Stomach smooth muscle (tissue), 2 donors: ENCODE data around the gene CEP112.
"Not testable (repeated sequence)": the region's sequence is repeated elsewhere in the genome, so short reads cannot be mapped to it uniquely, and the experiment has no call there.

Experiments used
- H3K27ac ChIP-seq: one replicate; pipeline ENCODE4 v1.7.0; 2013; ENCODE audit warnings: mild to moderate bottlenecking, low read length, inconsistent platforms
- H3K27me3 ChIP-seq, 2 donors: one replicate each; pipeline ENCODE4 v1.7.0; 2013; ENCODE audit warnings: low read length in 2 of 2; ENCODE audit not compliant: insufficient read depth in 2 of 2, control insufficient read depth in 1 of 2
- H3K36me3 ChIP-seq, 2 donors: one replicate each; pipeline ENCODE4 v1.7.0; 2013; ENCODE audit warnings: low read length in 2 of 2; ENCODE audit not compliant: control insufficient read depth in 2 of 2, insufficient read depth in 2 of 2
- H3K4me1 ChIP-seq: one replicate; pipeline ENCODE4 v1.7.0; 2013; ENCODE audit warnings: low read length; ENCODE audit not compliant: control insufficient read depth, insufficient read depth
- H3K4me3 ChIP-seq, 2 donors: one replicate each; pipeline ENCODE4 v1.7.0; 2013; ENCODE audit warnings: low read length in 2 of 2
- H3K9ac ChIP-seq, 2 donors: one replicate each; pipeline ENCODE4 v1.7.0; 2013; ENCODE audit warnings: low read length in 2 of 2, mild to moderate bottlenecking in 1 of 2
- H3K9me3 ChIP-seq, 2 donors: one replicate each; pipeline ENCODE4 v1.7.0; 2013; ENCODE audit warnings: low read length in 2 of 2; ENCODE audit not compliant: control insufficient read depth in 2 of 2
- donor health status: healthy.
- donor health status: Pancreatic carcinoma.

Gene CEP112

DNA sequence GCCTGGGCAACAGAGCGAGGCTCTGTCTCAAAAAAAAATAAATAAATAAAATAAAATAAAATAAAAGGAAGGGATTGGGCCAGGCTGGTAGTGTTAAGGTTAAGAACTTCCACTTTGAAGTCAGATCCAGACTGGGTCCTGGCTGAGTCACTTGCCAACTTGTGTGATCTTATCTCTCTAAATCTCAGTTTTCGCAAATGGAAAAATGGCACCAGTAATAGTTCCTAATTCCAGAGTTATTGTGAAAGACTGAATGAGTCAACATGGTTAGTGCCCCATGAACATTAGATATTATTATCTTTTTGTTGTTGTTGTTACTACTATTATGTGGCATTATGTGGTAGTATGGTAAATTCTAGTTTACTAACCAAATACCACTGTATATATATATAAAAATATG is 442.5 kb downstream of the CEP112 start:
- no peaks in the 10 kb centered on the region for H3K27me3 ChIP-seq
- no peak overlapping the region for H3K9ac ChIP-seq

DNA sequence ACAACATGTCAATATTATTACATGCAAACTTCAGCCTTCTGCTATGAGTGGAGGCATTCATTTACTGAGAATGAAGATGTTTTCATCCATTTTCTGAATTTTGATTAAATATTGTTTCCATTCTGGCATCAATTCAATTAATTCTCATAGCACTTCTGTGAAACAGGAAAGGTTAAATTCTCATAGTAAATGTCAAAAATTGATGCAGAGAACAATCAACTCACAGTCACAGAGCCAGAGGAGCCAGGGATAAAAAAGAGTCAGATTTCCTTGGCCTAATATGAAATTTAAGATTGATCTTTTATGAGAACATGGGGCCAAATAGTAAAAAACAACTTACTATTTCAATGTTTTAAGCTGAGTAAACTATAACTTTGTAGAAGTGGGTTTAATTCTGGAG is 446.7 kb downstream of the CEP112 start:
- Histone ChIP-seq H3K9ac (no peak overlapping the region), H3K9me3 (no peaks in the 10 kb centered on the region), H3K27me3 (no peaks in the 10 kb centered on the region), H3K4me1 (peaks cover 7% of the 10 kb centered on the region), H3K4me3 (no peak overlapping the region), H3K27ac (no peak overlapping the region), H3K36me3 (no peaks in the 10 kb centered on the region)

More for the DNA sequence above, 442.5 kb downstream of the CEP112 start:
- Histone ChIP-seq H3K36me3 (no peaks in the 10 kb centered on the region), H3K4me3 (no peak overlapping the region), H3K4me1 (peaks cover 13% of the 10 kb centered on the region), H3K27ac (no peak overlapping the region), H3K9me3 (no peaks in the 10 kb centered on the region)

DNA sequence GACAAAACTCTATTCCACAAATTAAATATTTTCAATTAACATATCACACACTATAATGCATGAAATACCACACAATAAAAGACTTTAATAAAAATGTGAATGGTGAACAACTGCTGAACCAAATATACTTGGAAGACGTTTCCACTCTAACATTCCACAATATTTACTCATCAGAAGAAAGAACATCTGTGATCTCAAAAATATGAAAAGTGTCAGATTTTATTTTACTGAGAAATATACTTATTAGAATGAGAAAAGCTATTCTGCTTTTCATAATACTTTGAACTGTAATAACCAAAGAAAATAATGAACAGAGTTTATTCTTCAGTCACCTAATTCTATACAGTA is 448.7 kb downstream of the CEP112 start:
- no peak overlapping the region for H3K4me3 ChIP-seq
- no peaks in the 10 kb centered on the region for H3K27me3 ChIP-seq
- no peaks in the 10 kb centered on the region for H3K36me3 ChIP-seq
- H3K9me3 ChIP-seq, result peaks cover 0 to 3% of the 10 kb centered on the region in 2 donors
- no peak overlapping the region for H3K27ac ChIP-seq
- peaks cover 7% of the 10 kb centered on the region for H3K4me1 ChIP-seq
- H3K9ac ChIP-seq, result no peak overlapping the region

DNA sequence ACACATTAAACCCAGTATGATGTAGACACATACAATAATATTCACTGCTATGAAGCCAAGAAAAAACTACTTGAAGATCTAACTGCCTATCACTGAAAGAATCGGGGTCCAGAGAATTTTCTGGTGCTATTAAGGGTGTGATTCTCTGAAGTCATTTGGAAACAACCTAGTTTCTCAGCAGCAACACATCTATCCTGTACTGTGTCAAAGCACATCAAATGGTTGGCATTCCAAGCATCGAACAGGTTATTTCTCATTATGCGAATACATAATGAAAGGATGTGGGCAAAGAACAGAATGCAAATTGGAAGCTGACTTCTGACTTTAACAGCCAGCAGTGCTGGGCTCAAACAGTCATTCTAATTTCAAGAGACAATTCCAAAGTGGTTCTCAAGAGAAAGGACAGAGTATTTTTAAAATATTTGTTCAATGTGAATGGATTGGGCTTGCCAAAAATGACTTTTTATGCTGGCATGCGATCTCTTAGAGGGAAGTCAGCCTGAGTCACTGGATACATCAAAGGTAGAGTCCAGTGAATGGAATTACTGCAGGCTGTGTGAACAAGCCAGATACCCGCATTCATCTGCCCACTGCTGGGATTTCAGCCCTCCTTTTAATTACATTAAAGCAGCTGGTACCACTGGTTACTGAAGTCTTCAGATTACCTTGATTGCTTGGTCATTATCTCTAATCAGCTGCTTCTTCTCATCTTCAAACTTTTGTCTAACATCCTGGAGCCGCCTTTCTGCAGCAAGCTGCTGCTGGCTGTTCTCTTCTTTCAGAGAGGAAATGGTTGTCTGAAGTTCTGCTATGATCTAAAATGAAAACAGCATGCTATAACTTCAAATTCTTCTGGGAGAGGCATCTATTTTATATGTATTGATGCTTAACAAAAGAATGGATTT is 449.3 kb downstream of the CEP112 start:
- H3K36me3 ChIP-seq, result no peaks in the 10 kb centered on the region

DNA sequence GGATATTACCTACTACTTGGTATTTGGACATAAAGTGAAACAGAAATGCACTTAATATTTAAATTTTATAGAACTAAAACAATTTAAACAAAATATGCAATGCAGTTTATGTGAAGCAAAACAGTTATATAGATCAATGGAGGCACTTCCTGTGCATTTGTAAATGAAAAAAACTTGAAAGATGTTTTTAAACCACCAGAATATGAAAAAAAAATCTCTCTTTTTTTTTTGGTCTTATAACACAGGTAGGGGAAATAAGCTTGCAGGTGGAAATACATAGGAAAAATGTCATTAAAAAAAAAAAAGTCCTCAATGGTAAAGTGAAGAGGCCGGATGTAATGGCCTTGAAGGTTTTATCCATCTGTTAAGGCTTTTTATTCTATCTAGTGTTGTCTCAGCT is 450.2 kb downstream of the CEP112 start:
- no peak overlapping the region for H3K27ac ChIP-seq
- H3K9me3 ChIP-seq, result peaks cover 0 to 3% of the 10 kb centered on the region in 2 donors
- no peaks in the 10 kb centered on the region for H3K27me3 ChIP-seq
- H3K36me3 ChIP-seq, result no peaks in the 10 kb centered on the region
- H3K9ac ChIP-seq, result no peak overlapping the region
- H3K4me1 ChIP-seq, result peaks cover 7% of the 10 kb centered on the region
- H3K4me3 ChIP-seq, result no peak overlapping the region

More for the DNA sequence above, 449.3 kb downstream of the CEP112 start:
- H3K27me3 ChIP-seq, result no peaks in the 10 kb centered on the region
- no peak overlapping the region for H3K9ac ChIP-seq
- peaks cover 7% of the 10 kb centered on the region for H3K4me1 ChIP-seq
- no peak overlapping the region for H3K27ac ChIP-seq
- H3K4me3 ChIP-seq, result no peak overlapping the region
- peaks cover 0 to 3% of the 10 kb centered on the region in 2 donors for H3K9me3 ChIP-seq

DNA sequence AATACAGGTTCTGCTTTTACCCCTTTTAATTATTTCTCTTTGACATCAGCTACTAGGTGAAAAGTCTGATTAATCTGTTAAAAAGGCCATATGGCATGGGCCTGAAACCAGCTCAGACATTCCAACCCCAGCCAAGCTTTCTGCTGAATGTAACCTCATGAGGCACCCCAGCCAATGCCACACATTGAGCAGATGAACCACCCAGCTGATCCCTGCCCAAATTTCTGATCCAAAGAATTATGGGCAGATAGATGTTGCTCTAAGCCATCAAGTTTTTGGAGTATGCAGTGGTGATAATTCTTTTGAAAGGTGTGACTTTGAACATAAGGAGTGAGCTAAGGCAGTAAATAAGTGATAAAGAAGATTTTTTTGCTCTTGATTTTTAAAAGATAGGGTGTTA is 452.9 kb downstream of the CEP112 start:
- H3K4me1 ChIP-seq, result peaks cover 7% of the 10 kb centered on the region
- no peak overlapping the region for H3K27ac ChIP-seq
- H3K36me3 ChIP-seq, result peaks cover 0 to 1% of the 10 kb centered on the region in 2 donors
- H3K4me3 ChIP-seq, result no peak overlapping the region
- peaks cover 0 to 3% of the 10 kb centered on the region in 2 donors for H3K9me3 ChIP-seq
- no peak overlapping the region for H3K9ac ChIP-seq
- no peaks in the 10 kb centered on the region for H3K27me3 ChIP-seq

DNA sequence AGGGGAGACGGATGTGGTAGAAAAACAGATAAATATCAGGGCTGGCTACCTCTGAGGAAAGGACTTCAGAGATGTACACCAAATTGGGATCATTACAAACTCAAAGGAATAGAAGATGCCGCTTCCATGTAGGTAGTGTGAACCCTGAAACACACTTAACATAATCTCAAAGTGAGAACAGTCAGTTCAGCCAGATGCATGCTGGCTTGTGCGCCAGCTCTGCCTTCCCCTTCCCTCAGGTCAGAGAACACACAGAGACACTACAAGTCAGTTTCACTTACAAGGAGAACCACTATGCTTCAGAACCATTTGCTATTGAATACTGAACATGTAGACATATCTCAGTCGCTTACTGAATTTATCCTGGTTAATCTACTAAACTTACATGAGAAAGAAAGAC is 454.5 kb downstream of the CEP112 start:
- Histone ChIP-seq H3K9ac (no peak overlapping the region), H3K4me3 (no peak overlapping the region), H3K27me3 (no peaks in the 10 kb centered on the region), H3K27ac (no peak overlapping the region), H3K4me1 (peaks cover 1% of the 10 kb centered on the region), H3K9me3 (peaks cover 0 to 3% of the 10 kb centered on the region in 2 donors), H3K36me3 (peaks cover 0 to 3% of the 10 kb centered on the region in 2 donors)

DNA sequence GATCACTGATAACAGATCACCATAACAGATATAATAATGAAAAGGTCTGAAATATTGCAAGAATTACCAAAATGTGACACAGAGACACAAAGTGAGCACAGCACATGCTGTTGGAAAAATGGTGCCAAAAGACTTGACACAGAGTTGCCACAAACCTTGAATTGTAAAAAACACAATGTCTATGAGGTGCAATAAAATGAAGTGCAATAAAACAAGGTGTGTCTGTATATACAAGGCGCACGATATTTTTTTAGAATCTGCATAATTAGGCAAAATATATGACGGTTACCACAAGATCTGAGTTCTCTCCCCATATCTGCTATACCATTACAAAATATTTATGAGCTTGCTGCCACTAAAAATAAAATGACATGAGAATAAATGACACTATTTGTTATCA is 458.6 kb downstream of the CEP112 start:
- Histone ChIP-seq H3K4me1 (peaks cover 7% of the 10 kb centered on the region), H3K27me3 (no peaks in the 10 kb centered on the region), H3K9ac (no peak overlapping the region), H3K27ac (no peak overlapping the region), H3K9me3 (no peaks in the 10 kb centered on the region), H3K36me3 (peaks cover 0 to 3% of the 10 kb centered on the region in 2 donors), H3K4me3 (no peak overlapping the region)

DNA sequence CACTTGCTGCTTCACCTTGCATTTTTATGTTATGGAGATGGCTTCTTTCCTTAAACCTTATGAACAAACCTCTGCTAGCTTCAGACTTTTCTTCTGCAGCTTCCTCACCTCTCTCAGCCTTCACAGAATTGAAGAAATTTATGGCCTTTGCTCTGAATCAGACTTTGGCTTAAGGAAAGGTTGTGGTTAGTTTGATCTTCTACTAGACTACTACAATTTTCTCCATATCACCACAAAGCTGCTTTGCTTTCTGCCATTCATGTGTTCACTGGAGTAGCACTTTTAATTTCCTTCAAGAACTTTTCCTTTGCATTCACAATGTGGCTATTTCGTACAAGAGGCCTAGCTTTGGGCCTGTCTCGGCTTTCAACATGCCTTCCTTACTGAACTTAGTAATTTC is 459.3 kb downstream of the CEP112 start:
- H3K27ac ChIP-seq, H3K9me3 ChIP-seq, H3K36me3 ChIP-seq, H3K27me3 ChIP-seq, H3K4me3 ChIP-seq, H3K9ac ChIP-seq, H3K4me1 ChIP-seq: not testable (repeated sequence)

DNA sequence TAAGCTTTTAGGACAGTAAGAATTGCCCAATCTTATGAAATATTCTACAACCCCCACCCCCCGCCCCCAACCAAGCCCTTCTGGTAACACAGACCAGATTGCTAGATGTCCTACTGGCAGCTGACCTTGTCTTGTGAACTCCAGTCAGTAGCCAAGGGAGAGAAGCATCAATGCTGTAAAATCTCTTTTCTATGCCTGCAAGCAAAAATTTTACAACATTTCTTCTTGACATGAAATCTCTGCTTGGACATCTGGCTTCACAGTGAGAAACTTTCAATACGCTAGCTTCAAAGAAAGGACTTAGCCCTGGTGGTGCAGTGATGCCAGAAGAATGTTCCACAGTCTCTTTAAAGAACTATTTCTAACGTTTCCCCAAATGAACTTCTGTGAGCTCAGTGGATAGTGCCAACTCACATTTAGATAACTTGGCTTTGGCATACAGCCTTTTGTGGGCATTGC is 461.2 kb downstream of the CEP112 start:
- Histone ChIP-seq H3K36me3 (peaks cover 0 to 3% of the 10 kb centered on the region in 2 donors), H3K4me1 (peaks cover 10% of the 10 kb centered on the region), H3K9ac (no peak overlapping the region), H3K9me3 (no peaks in the 10 kb centered on the region), H3K27me3 (no peaks in the 10 kb centered on the region), H3K4me3 (no peak overlapping the region), H3K27ac (peak overlapping the region; percentile 66)

DNA sequence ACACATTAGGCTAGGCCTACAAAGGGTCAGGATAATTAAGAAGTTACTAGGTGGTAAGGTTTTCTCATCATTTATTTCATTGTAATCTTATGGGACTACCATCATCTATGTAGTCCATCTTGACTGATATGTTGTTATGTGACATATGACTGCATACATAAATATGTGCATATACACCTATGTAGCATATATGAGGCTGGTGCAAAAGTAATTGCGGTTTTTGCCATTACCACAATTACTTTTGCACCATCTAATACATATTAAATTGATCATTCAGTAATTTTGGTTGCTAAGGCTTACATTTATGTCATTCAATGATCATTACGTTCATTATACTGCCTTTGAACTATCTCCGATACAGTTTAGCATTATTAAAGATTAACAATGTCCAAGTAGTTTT is 462.7 kb downstream of the CEP112 start:
- H3K4me3 ChIP-seq, result no peak overlapping the region
- H3K36me3 ChIP-seq, result peaks cover 0 to 3% of the 10 kb centered on the region in 2 donors
- H3K27me3 ChIP-seq, result no peaks in the 10 kb centered on the region
- no peak overlapping the region for H3K27ac ChIP-seq
- peaks cover 10% of the 10 kb centered on the region for H3K4me1 ChIP-seq
- no peaks in the 10 kb centered on the region for H3K9me3 ChIP-seq
- no peak overlapping the region for H3K9ac ChIP-seq
